ENCODE results near the gene SLC7A1. TPM values are rescaled to one million over a fixed set of nuclear protein-coding genes. Genes with fewer than 3 reads are reported as not detected.

The SLC7A1 gene
- total and polyA plus RNA-seq, 2 experiments from 2014 or later, result 23.0 to 74.7 TPM

GRCh38 chr13:29575098-29575497 lies 20.4 kb downstream of the SLC7A1 start:
- H3K4me3 Mint-ChIP-seq, result no peak overlapping the region
- Histone ChIP-seq H3K27ac (ENCODE audit: low read depth) (no peak overlapping the region), H3K36me3 (ENCODE audit: insufficient read depth) (no peaks in the 10 kb centered on the region), H3K27me3 (ENCODE audit: insufficient read depth) (no peaks in the 10 kb centered on the region), H3K9me2 (ENCODE audit: insufficient read depth) (no peaks in the 10 kb centered on the region), H3F3A (replicated peaks; ENCODE audit: low read depth) (no peaks in the 10 kb centered on the region), H3K79me2 (replicated peaks; ENCODE audit: insufficient read depth) (peaks cover 100% of the 10 kb centered on the region), H3K4me2 (no peak overlapping the region), H4K20me1 (replicated peaks; ENCODE audit: insufficient read depth) (peaks cover 79% of the 10 kb centered on the region), H3K4me3 (no peak overlapping the region), H2AFZ (no peak overlapping the region), H3K4me1 (ENCODE audit: insufficient read depth) (peaks cover 45% of the 10 kb centered on the region)
- DNase-seq (ENCODE audit: low spot score) (no peak), ATAC-seq (no peak)
- TF ChIP-seq, protein P1, sequence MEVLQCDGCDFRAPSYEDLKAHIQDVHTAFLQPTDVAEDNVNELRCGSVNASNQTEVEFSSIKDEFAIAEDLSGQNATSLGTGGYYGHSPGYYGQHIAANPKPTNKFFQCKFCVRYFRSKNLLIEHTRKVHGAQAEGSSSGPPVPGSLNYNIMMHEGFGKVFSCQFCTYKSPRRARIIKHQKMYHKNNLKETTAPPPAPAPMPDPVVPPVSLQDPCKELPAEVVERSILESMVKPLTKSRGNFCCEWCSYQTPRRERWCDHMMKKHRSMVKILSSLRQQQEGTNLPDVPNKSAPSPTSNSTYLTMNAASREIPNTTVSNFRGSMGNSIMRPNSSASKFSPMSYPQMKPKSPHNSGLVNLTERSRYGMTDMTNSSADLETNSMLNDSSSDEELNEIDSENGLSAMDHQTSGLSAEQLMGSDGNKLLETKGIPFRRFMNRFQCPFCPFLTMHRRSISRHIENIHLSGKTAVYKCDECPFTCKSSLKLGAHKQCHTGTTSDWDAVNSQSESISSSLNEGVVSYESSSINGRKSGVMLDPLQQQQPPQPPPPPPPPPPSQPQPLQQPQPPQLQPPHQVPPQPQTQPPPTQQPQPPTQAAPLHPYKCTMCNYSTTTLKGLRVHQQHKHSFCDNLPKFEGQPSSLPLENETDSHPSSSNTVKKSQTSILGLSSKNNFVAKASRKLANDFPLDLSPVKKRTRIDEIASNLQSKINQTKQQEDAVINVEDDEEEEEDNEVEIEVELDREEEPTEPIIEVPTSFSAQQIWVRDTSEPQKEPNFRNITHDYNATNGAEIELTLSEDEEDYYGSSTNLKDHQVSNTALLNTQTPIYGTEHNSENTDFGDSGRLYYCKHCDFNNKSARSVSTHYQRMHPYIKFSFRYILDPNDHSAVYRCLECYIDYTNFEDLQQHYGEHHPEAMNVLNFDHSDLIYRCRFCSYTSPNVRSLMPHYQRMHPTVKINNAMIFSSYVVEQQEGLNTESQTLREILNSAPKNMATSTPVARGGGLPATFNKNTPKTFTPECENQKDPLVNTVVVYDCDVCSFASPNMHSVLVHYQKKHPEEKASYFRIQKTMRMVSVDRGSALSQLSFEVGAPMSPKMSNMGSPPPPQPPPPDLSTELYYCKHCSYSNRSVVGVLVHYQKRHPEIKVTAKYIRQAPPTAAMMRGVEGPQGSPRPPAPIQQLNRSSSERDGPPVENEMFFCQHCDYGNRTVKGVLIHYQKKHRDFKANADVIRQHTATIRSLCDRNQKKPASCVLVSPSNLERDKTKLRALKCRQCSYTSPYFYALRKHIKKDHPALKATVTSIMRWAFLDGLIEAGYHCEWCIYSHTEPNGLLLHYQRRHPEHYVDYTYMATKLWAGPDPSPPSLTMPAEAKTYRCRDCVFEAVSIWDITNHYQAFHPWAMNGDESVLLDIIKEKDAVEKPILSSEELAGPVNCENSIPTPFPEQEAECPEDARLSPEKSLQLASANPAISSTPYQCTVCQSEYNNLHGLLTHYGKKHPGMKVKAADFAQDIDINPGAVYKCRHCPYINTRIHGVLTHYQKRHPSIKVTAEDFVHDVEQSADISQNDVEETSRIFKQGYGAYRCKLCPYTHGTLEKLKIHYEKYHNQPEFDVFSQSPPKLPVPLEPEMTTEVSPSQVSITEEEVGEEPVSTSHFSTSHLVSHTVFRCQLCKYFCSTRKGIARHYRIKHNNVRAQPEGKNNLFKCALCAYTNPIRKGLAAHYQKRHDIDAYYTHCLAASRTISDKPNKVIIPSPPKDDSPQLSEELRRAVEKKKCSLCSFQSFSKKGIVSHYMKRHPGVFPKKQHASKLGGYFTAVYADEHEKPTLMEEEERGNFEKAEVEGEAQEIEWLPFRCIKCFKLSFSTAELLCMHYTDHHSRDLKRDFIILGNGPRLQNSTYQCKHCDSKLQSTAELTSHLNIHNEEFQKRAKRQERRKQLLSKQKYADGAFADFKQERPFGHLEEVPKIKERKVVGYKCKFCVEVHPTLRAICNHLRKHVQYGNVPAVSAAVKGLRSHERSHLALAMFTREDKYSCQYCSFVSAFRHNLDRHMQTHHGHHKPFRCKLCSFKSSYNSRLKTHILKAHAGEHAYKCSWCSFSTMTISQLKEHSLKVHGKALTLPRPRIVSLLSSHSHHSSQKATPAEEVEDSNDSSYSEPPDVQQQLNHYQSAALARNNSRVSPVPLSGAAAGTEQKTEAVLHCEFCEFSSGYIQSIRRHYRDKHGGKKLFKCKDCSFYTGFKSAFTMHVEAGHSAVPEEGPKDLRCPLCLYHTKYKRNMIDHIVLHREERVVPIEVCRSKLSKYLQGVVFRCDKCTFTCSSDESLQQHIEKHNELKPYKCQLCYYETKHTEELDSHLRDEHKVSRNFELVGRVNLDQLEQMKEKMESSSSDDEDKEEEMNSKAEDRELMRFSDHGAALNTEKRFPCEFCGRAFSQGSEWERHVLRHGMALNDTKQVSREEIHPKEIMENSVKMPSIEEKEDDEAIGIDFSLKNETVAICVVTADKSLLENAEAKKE (CRISPR knock-in tag; IDR thresholded peaks at IDR 0.05), result no peak
- TF ChIP-seq EZH2phosphoT487 (IDR thresholded peaks at IDR 0.05; ENCODE audit: unreplicated experiment), result no peak
- no peak for TF ChIP-seq ZNF114 (CRISPR knock-in tag; IDR thresholded peaks at IDR 0.05)
- no peak for TF ChIP-seq POLR2AphosphoS5 (IDR thresholded peaks at IDR 0.05; ENCODE audit: low read depth)
- TF ChIP-seq CREB1 (CRISPR knock-in tag; IDR thresholded peaks at IDR 0.05; ENCODE audit: low read depth), result no peak
- no peak for TF ChIP-seq JUNB (IDR thresholded peaks at IDR 0.05; ENCODE audit: unreplicated experiment)
- no peak for TF ChIP-seq STAT1 (IDR thresholded peaks at IDR 0.05; ENCODE audit: unreplicated experiment)
- no peak for TF ChIP-seq REST (IDR thresholded peaks at IDR 0.05; ENCODE audit: unreplicated experiment)
- TF ChIP-seq EZH2 (IDR thresholded peaks at IDR 0.05; ENCODE audit: low read depth, unreplicated experiment), result no peak
- TF ChIP-seq NANOG (IDR thresholded peaks at IDR 0.05; ENCODE audit: borderline replicate concordance), result no peak
- TF ChIP-seq, protein P2, sequence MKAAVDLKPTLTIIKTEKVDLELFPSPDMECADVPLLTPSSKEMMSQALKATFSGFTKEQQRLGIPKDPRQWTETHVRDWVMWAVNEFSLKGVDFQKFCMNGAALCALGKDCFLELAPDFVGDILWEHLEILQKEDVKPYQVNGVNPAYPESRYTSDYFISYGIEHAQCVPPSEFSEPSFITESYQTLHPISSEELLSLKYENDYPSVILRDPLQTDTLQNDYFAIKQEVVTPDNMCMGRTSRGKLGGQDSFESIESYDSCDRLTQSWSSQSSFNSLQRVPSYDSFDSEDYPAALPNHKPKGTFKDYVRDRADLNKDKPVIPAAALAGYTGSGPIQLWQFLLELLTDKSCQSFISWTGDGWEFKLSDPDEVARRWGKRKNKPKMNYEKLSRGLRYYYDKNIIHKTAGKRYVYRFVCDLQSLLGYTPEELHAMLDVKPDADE (IDR thresholded peaks at IDR 0.05), result no peak
- TF ChIP-seq ZNF331 (CRISPR knock-in tag; IDR thresholded peaks at IDR 0.05; ENCODE audit: low read depth), result no peak
- no peak for TF ChIP-seq CTCF (conservative IDR thresholded peaks at IDR 0.05; ENCODE audit: low read depth in 2 of 2)
- peaks cover 14% of the 10 kb centered on the region for H3K27me3 Mint-ChIP-seq (ENCODE audit: insufficient read depth, low read depth, poor library complexity)
- no peaks in the 10 kb centered on the region for H3K9me3 Mint-ChIP-seq
- H3K27ac Mint-ChIP-seq, result no peak overlapping the region
- H3K4me1 Mint-ChIP-seq, result peaks cover 60% of the 10 kb centered on the region
- peaks cover 47% of the 10 kb centered on the region for H3K36me3 Mint-ChIP-seq (ENCODE audit: low read depth)
